DMS153 treated with DMSO at 0.1 percent for 48 hours (cell line): ENCODE measurements around the gene KCNJ8.
"Not testable (repeated sequence)": the region's sequence is repeated elsewhere in the genome, so short reads cannot be mapped to it uniquely, and the experiment has no call there.

Experiments used
- DNase-seq: peaks from one replicate; lab custom pipeline; 2025; ENCODE audit not compliant: unreplicated experiment; lab: John Stamatoyannopoulos, UW

Gene KCNJ8

DNA sequence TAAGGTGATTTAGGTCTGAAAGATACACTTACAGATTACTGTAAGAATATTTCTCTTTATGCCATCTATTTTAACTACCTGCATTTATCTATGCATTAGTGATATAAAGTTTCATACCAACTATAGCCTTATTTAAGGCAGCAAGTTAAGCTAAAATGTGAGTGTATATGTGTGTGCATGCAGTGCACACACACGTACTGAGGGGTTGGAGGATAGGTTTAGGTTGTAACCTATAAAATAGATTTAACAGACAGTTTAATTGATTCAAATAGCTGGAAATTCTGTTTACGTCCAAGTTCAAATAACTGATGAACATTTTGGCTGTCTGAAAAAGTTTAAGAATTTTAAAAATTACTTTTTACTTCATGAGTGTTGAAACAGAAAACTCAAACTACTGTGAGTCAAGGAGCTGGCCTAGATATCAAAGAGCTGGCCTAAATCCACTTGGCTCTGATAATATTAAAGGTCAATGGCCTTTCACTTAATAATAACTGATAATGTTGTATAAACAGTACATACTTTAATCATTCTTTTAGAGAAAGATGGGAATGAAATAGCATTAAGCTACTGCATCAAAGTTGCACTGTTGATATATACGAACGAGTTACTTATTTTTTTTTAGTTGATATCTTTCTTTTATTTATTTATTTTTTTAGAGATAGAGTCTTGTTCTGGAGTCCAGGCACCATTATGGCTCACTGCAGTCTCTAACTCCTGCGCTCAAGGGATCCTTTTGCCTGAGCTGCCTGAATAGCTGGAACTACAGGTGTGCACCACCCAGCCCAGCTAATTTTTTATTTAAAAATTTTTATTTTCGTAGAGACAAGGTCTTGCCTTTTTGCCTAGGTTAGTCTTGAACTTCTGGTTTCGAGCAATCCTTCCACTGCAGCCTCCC is 13.8 kb upstream of the KCNJ8 start:
- DNase-seq: no peak

GRCh38 chr12:21786041-21786531 is 11.6 kb upstream of the KCNJ8 start:
- DNase-seq: no peak

DNA sequence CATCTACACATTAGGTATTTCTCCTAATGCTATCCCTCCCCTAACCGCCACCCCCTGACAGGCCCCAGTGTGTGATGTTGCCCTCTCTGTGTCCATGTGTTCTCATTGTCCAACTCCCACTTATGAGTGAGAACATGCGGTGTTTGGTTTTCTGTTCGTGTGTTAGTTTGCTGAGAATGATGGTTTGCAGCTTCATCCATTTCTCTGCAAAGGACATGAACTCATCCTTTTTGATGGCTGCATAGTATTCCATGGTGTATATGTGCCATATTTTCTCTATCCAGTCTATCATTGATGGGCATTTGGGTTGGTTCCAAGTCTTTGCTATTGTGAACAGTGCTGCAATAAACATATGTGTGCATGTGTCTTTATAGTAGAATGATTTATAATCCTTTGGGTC is 8.2 kb upstream of the KCNJ8 start:
- not testable (repeated sequence) for DNase-seq

GRCh38 chr12:21780786-21781185 is 6.3 kb upstream of the KCNJ8 start:
- DNase-seq: no peak

GRCh38 chr12:21776175-21776574 is 1.7 kb upstream of the KCNJ8 start:
- no peak for DNase-seq

DNA sequence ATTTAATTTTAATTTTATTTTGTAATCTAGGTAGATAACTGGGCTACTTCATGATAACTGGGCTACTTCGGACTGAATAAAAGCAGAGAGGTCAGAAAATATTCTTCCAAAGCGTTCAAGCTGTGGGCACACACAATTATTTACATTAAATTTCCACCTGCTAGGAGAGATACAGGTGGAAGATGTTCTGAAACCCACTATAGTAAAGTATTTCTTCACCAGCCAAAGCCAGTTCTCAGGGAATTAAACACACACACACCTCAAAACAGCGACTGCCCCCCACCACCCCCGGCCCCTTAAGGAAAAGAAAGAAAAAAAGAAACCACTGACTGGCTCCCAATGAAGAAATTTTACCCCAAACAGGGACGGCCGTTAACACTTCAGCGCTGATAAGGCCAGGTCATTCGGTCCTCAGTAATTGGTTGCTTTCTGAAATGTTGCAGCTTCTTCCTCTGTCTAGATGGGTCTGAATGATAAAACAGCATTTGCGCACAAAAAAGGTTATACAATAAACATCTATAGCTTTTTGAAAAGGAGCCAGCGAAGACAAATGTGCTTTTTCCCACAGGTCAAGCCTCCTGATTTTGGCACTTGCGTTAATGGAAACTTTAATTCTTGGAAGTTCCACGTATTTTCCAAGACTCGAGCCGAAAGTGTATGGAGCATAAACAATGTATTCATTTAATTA is 771 bp upstream of the KCNJ8 start:
- DNase-seq: no peak

GRCh38 chr12:21773806-21774205 is 700 bp downstream of the KCNJ8 start:
- DNase-seq: no peak

GRCh38 chr12:21773263-21773741 is 1.2 kb downstream of the KCNJ8 start:
- DNase-seq: no peak

GRCh38 chr12:21771311-21771710 is 3.2 kb downstream of the KCNJ8 start:
- no peak for DNase-seq

DNA sequence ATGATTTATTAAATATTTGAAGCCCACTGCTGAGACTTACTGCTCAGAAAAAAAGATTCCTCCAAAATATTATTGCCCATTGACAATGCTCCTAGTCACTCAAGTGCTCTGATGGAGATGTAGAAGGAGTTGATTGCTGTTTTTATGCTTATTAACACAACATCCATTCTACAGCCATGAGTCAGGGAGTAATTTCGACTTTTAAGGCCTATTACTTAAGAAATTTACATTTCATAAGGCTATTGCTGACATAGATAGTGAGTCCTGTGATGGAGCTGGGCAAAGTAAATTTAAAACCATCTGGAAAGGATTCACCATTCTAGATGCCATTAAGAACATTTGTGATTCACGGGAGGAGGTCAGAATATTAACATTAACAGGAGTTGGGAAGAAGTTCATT is 5.2 kb downstream of the KCNJ8 start:
- DNase-seq: no peak

DNA sequence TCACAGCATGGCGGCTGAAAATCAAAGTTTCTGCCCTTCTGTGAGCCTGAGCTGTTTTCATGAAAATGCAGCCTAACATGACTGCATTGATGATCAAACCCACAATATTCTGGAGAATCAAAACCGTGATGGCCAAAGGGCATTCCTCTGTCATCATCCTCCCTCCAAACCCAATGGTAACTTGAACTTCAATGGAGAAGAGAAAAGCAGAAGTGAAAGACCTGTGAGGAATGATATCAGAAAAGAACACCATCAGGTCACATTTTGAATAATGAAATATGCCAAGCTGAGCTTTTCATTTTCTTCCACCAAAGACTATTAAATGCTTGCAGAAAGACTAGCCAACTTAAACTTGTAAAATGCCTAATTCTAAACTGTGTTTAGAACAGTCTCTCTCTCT is 8.1 kb downstream of the KCNJ8 start:
- no peak for DNase-seq

GRCh38 chr12:21764950-21765349 is 9.6 kb downstream of the KCNJ8 start:
- DNase-seq: no peak

DNA sequence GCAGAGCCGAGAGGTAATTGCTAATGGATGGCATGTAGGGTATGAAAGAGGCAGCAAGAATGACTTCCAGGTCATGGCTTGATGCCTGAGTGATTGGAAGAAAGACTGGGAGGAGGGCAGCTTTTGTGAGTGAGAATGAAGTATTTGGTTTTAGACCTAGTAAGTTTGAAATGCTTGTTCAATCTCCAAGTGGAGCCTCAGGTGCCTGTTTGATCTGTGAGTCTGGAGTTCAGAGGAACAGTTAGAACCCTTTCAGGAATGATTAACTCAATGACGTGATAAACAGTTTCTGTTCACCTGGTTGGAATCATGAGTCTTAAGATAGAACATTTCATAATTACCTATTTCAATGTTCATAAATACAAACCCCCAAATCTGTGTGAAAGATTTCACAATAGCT is 10.4 kb downstream of the KCNJ8 start:
- DNase-seq: no peak

GRCh38 chr12:21763531-21763930 is 11.0 kb downstream of the KCNJ8 start:
- no peak for DNase-seq

- DNase-seq: no peak
Measured at GRCh38 chr12:21759737-21760136, 14.8 kb downstream of the KCNJ8 start.

DNA sequence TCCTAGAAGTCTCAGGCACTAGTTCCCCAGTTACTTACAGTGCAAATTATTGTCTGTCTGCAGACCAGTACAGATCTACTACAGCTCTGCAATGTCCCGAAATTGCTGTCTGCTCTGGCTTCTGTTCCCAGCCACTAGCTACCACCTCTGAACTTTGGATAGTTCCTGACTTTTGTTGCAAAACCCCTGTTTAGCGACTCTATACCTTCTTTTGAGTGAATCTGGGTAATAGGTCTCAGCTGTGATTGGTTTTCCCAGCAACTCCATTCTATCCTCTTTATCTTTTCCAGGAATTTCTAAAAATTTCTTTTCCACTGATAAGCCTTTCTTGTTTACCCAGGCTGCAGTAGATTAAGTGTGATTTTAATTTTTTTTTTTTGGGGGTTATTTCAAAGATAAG is 16.8 kb downstream of the KCNJ8 start:
- DNase-seq: no peak

DNA sequence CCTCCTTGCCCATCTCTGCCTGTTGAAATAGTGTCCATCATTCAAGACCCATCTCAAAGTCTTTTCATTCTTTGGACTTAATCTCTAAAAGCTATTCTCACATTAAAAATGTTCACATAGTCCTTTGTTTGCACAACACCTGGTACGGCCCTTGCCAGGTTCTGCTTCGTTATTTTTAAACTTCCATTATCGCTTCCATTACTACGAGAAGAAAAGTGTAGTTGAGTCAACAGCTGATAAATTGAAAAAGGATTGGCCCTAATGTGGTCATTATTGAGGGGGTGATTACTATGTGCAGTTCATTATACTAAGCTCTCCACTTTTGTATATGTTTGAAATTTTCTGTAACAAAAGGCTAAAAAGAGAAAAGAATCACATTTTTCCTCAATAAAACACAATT is 17.8 kb downstream of the KCNJ8 start:
- DNase-seq: no peak

- no peak for DNase-seq
Measured at GRCh38 chr12:21751517-21751916, 23.0 kb downstream of the KCNJ8 start.

DNA sequence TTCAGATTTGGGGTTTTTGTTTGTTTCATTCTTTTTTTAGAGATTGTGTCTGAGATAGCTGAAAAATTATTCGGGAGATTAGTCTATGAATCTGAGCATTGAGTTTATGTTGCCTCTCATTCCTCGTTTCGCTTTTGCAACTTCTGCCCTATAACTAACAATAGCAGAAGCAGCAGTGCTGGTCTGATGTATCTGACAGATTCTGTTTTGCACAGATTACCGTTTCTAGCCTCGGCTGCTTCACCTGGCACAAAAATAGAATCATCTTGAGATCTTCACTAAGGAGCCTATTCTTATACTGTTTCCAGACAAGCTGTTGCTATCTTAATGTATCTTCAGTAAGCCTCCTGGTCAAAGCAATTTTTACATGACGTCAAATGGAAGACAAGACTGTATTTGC is 29.2 kb downstream of the KCNJ8 start:
- DNase-seq: no peak

DNA sequence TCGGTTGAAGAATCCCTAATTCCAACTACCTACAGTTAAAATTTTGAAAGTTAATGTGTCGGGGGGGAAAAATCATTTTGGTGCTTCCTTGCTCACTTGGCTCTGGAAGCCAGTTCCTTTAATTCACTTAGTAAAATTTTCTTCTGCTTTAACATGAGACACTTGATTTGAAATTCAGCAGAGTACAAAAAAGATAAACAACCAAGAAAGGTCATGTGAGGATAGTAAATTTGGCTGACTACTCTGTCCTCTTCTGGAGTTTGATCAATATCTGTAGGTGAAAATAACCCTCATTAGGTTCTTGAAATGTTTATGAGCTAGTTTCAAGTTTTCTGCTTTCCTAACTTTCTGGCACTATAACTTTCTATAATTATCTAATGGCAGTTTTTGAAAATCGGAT is 43.4 kb downstream of the KCNJ8 start:
- DNase-seq: no peak

GRCh38 chr12:21725731-21726130 is 48.8 kb downstream of the KCNJ8 start:
- no peak for DNase-seq
